SU-DHL-6 (cell line): ENCODE data around the gene MRPL57.

Experiments used
- CTCF ChIP-seq: fragments of 200-600 bp; sonication (generic); IDR thresholded peaks from one replicate; pipeline ENCODE4 v1.5.1; 2017; ENCODE audit warnings: antibody characterized with exemption, mild to moderate bottlenecking, low read length, moderate library complexity; ENCODE audit not compliant: insufficient read depth, poor library complexity, severe bottlenecking
- EZH2phosphoT487 ChIP-seq: fragments of 200-600 bp; sonication (generic), shearing (Covaris generic); conservative IDR thresholded peaks from 2 replicates; pipeline ENCODE4 v1.6.1; 2018; ENCODE audit warnings: mild to moderate bottlenecking, antibody characterized with exemption, low read length, moderate library complexity, mixed read lengths

GRCh38 chr13:21225082-21225481 lies 48.6 kb downstream of the MRPL57 start:
- TF ChIP-seq CTCF (no peak), EZH2phosphoT487 (no peak)
